SK-N-SH (cell line): Measurements from ENCODE around the gene HOXC6. TPM values are rescaled to one million over a fixed set of nuclear protein-coding genes. Genes with fewer than 3 reads are reported as not detected.

ENCODE experiments used
- CTCF ChIA-PET: fragments of 300-600, 350-600 bp; formaldehyde crosslinking; extraction: SDS; loops from one replicate; lab custom pipeline; 2021; lab: Yijun Ruan, JAX
- POLR2A ChIA-PET: fragments of 350-600 bp; sonication (Branson Sonifier 250); formaldehyde crosslinking; extraction: SDS; loops from one replicate; lab custom pipeline; 2020; ENCODE audit warnings: antibody characterized with exemption, inconsistent platforms; lab: Yijun Ruan, JAX
- DNase-seq: peaks from one replicate; pipeline ENCODE4 v3.0.0; 2012
- H2AFZ ChIP-seq: fragments of 200-600 bp; sonication (generic); 2 replicates; pipeline ENCODE4 v1.8.1; 2016; ENCODE audit warnings: antibody characterized with exemption, mild to moderate bottlenecking, low read depth
- H3F3A ChIP-seq: fragments of 200-600 bp; sonication (generic); replicated peaks from 2 replicates; pipeline ENCODE3; 2016; ENCODE audit warnings: antibody characterized with exemption, mild to moderate bottlenecking; ENCODE audit not compliant: insufficient read depth
- H3K27ac ChIP-seq, 2 experiments: fragments of 200-500 bp in 1 of 2; fragments of 200-600 bp in 1 of 2; sonication (Bioruptor generic) in 1 of 2; sonication (generic), shearing (Covaris generic) in 1 of 2; 2 replicates each; pipeline versions ENCODE4 v1.5.1 to v1.6.1; 2014 to 2016; ENCODE audit warnings: low read depth in 2 of 2, inconsistent platforms in 1 of 2, low read length in 1 of 2, mild to moderate bottlenecking in 1 of 2, mixed read lengths in 1 of 2
- H3K27me3 ChIP-seq: fragments of 200-600 bp; sonication (generic), shearing (Covaris generic); 2 replicates; pipeline ENCODE4 v1.6.1; 2016; ENCODE audit warnings: mixed run types; ENCODE audit not compliant: insufficient read depth
- H3K36me3 ChIP-seq, 2 experiments: fragments of 200-500 bp in 1 of 2; fragments of 200-600 bp in 1 of 2; sonication (Bioruptor generic) in 1 of 2; sonication (generic) in 1 of 2; replicated peaks in 1 of 2; 2 replicates each; pipeline versions ENCODE3 to v1.5.1; 2014 to 2016; ENCODE audit warnings: low read length in 1 of 2, mild to moderate bottlenecking in 1 of 2; ENCODE audit not compliant: insufficient read depth in 2 of 2, control insufficient read depth in 1 of 2
- H3K4me1 ChIP-seq, 2 experiments: fragments of 200-500 bp in 1 of 2; fragments of 200-600 bp in 1 of 2; sonication (Bioruptor generic) in 1 of 2; sonication (generic), shearing (Covaris generic) in 1 of 2; 2 replicates each; pipeline versions ENCODE4 v1.5.1 to v1.6.1; 2014 to 2016; ENCODE audit warnings: low read depth in 1 of 2, low read length in 1 of 2, mixed run types in 1 of 2; ENCODE audit not compliant: insufficient read depth in 2 of 2, control insufficient read depth in 1 of 2
- H3K4me2 ChIP-seq: fragments of 200-600 bp; sonication (generic), shearing (Covaris generic); 2 replicates; pipeline ENCODE4 v1.6.1; 2017; ENCODE audit warnings: mixed run types
- H3K4me3 ChIP-seq, 2 experiments: fragments of 200-500 bp in 1 of 2; fragments of 200-600 bp in 1 of 2; sonication (Bioruptor generic) in 1 of 2; sonication (generic), shearing (Covaris generic) in 1 of 2; 2 replicates each; pipeline versions ENCODE4 v1.5.1 to v1.8.1; 2014 to 2016; ENCODE audit warnings: low read depth in 2 of 2, inconsistent platforms in 1 of 2, low read length in 1 of 2, mild to moderate bottlenecking in 1 of 2, mixed read lengths in 1 of 2, moderate library complexity in 1 of 2
- H3K79me2 ChIP-seq: fragments of 200-600 bp; sonication (generic); 2 replicates; pipeline ENCODE4 v1.8.1; 2017; ENCODE audit warnings: mild to moderate bottlenecking; ENCODE audit not compliant: insufficient read depth
- H3K9ac ChIP-seq: fragments of 200-600 bp; sonication (generic); 2 replicates; pipeline ENCODE4 v1.6.1; 2017; ENCODE audit warnings: mixed run types
- H3K9me2 ChIP-seq: fragments of 200-600 bp; sonication (generic); 2 replicates; pipeline ENCODE4 v1.6.1; 2017; ENCODE audit warnings: mixed run types
- H3K9me3 ChIP-seq: fragments of 200-600 bp; sonication (generic); 2 replicates; pipeline ENCODE4 v1.6.1; 2017; ENCODE audit warnings: mixed run types, mild to moderate bottlenecking, moderate library complexity
- H4K20me1 ChIP-seq: fragments of 200-600 bp; sonication (generic); 2 replicates; pipeline ENCODE4 v1.6.1; 2017; ENCODE audit warnings: mild to moderate bottlenecking, mixed run types; ENCODE audit not compliant: insufficient read depth
- FOSL2 ChIP-seq: IDR thresholded peaks from 2 replicates; pipeline ENCODE4 v1.4.0; 2012; ENCODE audit warnings: low read depth, mild to moderate bottlenecking, moderate library complexity, borderline replicate concordance
- FOXJ3 ChIP-seq: sonication (generic); formaldehyde crosslinking; IDR thresholded peaks from 2 replicates; pipeline ENCODE4 v1.5.1; 2020; ENCODE audit warnings: mild to moderate bottlenecking, missing genetic modification reagents
- GABPA ChIP-seq: IDR thresholded peaks from 2 replicates; pipeline ENCODE4 v1.4.0; 2012; ENCODE audit warnings: low read depth, mild to moderate bottlenecking
- GATA2 ChIP-seq: sonication (generic); formaldehyde crosslinking; IDR thresholded peaks from 2 replicates; pipeline ENCODE4 v1.5.0; 2020; ENCODE audit warnings: mild to moderate bottlenecking, missing genetic modification reagents
- IRF3 ChIP-seq: fragments of 150-350 bp; IDR thresholded peaks from 2 replicates; pipeline ENCODE4 v1.6.1; 2016; ENCODE audit warnings: mild to moderate bottlenecking, low read depth, low read length
- JUND ChIP-seq: IDR thresholded peaks from 2 replicates; pipeline ENCODE4 v1.4.0; 2012
- MXI1 ChIP-seq: IDR thresholded peaks from 2 replicates; pipeline ENCODE4 v1.6.1; 2012; ENCODE audit warnings: mild to moderate bottlenecking, low read depth, low read length, improper control_type of control experiment
- RFX5 ChIP-seq: IDR thresholded peaks from 2 replicates; pipeline ENCODE4 v1.6.1; 2012; ENCODE audit warnings: mild to moderate bottlenecking, improper control_type of control experiment, low read length
- RXRA ChIP-seq: IDR thresholded peaks from 2 replicates; pipeline ENCODE4 v1.4.0; 2012; ENCODE audit warnings: low read depth, mild to moderate bottlenecking, borderline replicate concordance
- SIN3A ChIP-seq: IDR thresholded peaks from 2 replicates; pipeline ENCODE4 v1.6.1; 2012; ENCODE audit warnings: low read depth, mild to moderate bottlenecking, low read length, moderate library complexity, borderline replicate concordance
- USF1 ChIP-seq: IDR thresholded peaks from 2 replicates; pipeline ENCODE4 v1.4.0; 2012; ENCODE audit warnings: low read depth, borderline replicate concordance
- WGBS: methylation state at CpG from one replicate; pipeline ENCODE4 v1.1.6; 2017; ENCODE audit warnings: low lambda C conversion rate; 5-methylcytosine and 5-hydroxymethylcytosine counted together
- polyA plus RNA-seq, 3 experiments: library from polyadenylated mRNA; depleted of rRNA; stranded (reverse); fragments of >200 nt; gene quantifications; 2 replicates each; pipeline ENCODE4 v1.2.3, GENCODE V29; 2012
- TF ChIP-seq, protein P1 (sequence below): fragments of 200-600 bp; sonication (generic); IDR thresholded peaks from 2 replicates; pipeline ENCODE4 v1.6.1; 2017; ENCODE audit warnings: antibody characterized with exemption, mild to moderate bottlenecking, moderate library complexity
- TF ChIP-seq, protein P2 (sequence below): IDR thresholded peaks from 2 replicates; pipeline ENCODE4 v1.6.1; 2012; ENCODE audit warnings: mild to moderate bottlenecking, low read depth, low read length, moderate library complexity
- TF ChIP-seq, protein P3 (sequence below): IDR thresholded peaks from 2 replicates; pipeline ENCODE4 v1.4.0; 2012; ENCODE audit warnings: low read depth, borderline replicate concordance

Gene HOXC6
- polyA plus RNA-seq, 1 of the 3 experiments (the other 2 are of a cell fraction), result 9.1 TPM

DNA sequence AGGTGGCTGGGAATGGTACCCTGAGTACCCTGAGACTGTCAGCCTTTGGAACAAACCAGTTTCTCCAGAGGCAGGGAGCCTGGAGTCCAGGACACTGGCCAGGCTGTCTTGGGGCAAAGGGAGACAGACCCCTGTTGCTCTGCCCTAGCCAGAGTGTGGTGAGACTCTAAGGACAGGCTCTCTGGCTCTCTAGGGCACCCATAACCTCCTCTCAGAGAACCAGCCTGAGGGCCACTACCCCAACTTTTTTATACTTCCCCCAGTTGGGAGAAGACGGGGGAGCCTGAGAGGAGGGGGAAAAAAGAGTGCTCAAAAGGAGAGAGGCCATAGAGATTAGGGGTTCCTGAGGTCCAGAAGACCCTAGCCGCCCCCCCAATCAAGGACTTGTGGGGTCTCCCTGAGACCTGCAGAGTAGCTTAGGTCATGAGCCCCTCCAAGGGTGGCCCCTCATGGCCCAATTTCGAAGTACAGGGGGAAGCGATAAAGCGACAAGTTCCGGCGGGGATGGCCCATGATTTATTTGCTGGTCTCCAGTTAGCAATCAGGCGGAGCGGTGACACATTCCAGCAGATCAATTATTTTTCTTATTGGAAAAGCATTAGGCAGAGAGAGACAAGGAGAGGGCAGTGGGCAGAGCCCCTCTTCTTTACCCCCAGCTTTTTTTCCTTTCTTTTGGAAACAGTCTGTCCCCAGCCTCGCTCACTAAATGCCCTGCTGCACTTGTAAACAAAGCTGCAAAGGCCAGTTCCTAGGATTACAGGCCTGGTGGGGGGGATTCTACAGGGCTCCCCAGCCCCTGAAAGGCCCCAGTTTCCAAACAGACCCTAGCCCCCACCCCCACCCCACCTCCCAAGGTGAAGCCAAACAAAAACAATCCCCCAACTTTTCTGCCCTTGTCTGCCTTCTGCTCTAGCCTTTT is 17.9 kb upstream of the HOXC6 start (continued):
- TF ChIP-seq MXI1 (no peak), GATA2 (CRISPR knock-in tag) (no peak)

DNA sequence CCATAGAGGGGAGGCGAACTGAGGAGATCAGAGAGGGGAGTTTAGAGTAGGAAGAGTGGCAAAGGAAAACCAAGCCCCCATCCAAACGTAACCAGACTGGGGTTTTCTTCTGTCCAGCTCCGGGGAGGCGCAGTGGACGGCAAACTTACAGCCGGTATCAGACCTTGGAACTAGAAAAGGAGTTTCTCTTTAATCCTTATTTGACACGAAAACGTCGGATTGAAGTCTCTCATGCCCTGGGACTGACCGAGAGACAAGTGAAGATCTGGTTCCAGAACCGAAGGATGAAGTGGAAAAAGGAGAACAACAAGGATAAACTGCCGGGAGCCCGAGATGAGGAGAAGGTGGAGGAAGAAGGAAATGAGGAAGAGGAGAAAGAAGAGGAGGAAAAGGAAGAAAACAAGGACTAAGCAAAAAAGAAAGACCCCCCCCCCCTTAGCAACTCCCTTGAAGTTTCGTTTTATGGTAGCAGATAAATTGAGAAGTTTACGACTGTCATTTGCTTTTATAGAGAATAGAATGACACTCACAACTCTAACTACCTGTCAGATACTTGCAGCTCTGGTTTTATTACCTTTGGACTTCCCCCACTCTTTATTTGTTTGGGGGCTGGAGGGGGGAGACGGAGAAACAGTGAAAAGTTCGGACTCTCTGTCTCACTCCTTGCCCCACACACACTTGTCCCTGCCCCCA is 17.1 kb upstream of the HOXC6 start:
- H3K36me3 ChIP-seq, result no peaks in the 10 kb centered on the region
- H3K27me3 ChIP-seq, result no peaks in the 10 kb centered on the region
- H3K4me3 ChIP-seq, result no peak overlapping the region
- ChIA-PET CTCF (interaction anchor here (0.6 to 24.5 kb wide), 8 partner anchors 11 to 388 kb away, joined by 3 to 568 read pairs (median 3); partner anchors contain the start of genes HOXC5, HOXC6, HOXC9 and SMUG1), POLR2A (interaction anchor here (1.1 kb wide), 1 partner anchor 185 kb away, joined by 3 read pairs; no protein-coding TSS in a partner anchor)
- H3K4me1 ChIP-seq, result peaks cover 0 to 19% of the 10 kb centered on the region in 2 experiments; a peak in 1 of 4 replicates
- no peaks in the 10 kb centered on the region for H3K9me3 ChIP-seq
- WGBS, result 80% methylated on average over 17 of the region's 17 CpGs
- H3K27ac ChIP-seq, result no peak overlapping the region
- H3F3A ChIP-seq, result peaks cover 8% of the 10 kb centered on the region
- no peak for DNase-seq
- no peaks in the 10 kb centered on the region for H3K79me2 ChIP-seq
- TF ChIP-seq FOXJ3 (CRISPR knock-in tag) (no peak), RXRA (no peak), USF1 (no peak), RFX5 (no peak), JUND (no peak), IRF3 (no peak), MXI1 (no peak), GABPA (no peak), SIN3A (no peak), GATA2 (CRISPR knock-in tag) (no peak), FOSL2 (no peak)
- TF ChIP-seq, protein P1, sequence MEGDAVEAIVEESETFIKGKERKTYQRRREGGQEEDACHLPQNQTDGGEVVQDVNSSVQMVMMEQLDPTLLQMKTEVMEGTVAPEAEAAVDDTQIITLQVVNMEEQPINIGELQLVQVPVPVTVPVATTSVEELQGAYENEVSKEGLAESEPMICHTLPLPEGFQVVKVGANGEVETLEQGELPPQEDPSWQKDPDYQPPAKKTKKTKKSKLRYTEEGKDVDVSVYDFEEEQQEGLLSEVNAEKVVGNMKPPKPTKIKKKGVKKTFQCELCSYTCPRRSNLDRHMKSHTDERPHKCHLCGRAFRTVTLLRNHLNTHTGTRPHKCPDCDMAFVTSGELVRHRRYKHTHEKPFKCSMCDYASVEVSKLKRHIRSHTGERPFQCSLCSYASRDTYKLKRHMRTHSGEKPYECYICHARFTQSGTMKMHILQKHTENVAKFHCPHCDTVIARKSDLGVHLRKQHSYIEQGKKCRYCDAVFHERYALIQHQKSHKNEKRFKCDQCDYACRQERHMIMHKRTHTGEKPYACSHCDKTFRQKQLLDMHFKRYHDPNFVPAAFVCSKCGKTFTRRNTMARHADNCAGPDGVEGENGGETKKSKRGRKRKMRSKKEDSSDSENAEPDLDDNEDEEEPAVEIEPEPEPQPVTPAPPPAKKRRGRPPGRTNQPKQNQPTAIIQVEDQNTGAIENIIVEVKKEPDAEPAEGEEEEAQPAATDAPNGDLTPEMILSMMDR, result no peak
- TF ChIP-seq, protein P2, sequence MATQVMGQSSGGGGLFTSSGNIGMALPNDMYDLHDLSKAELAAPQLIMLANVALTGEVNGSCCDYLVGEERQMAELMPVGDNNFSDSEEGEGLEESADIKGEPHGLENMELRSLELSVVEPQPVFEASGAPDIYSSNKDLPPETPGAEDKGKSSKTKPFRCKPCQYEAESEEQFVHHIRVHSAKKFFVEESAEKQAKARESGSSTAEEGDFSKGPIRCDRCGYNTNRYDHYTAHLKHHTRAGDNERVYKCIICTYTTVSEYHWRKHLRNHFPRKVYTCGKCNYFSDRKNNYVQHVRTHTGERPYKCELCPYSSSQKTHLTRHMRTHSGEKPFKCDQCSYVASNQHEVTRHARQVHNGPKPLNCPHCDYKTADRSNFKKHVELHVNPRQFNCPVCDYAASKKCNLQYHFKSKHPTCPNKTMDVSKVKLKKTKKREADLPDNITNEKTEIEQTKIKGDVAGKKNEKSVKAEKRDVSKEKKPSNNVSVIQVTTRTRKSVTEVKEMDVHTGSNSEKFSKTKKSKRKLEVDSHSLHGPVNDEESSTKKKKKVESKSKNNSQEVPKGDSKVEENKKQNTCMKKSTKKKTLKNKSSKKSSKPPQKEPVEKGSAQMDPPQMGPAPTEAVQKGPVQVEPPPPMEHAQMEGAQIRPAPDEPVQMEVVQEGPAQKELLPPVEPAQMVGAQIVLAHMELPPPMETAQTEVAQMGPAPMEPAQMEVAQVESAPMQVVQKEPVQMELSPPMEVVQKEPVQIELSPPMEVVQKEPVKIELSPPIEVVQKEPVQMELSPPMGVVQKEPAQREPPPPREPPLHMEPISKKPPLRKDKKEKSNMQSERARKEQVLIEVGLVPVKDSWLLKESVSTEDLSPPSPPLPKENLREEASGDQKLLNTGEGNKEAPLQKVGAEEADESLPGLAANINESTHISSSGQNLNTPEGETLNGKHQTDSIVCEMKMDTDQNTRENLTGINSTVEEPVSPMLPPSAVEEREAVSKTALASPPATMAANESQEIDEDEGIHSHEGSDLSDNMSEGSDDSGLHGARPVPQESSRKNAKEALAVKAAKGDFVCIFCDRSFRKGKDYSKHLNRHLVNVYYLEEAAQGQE, result no peak
- TF ChIP-seq, protein P3, sequence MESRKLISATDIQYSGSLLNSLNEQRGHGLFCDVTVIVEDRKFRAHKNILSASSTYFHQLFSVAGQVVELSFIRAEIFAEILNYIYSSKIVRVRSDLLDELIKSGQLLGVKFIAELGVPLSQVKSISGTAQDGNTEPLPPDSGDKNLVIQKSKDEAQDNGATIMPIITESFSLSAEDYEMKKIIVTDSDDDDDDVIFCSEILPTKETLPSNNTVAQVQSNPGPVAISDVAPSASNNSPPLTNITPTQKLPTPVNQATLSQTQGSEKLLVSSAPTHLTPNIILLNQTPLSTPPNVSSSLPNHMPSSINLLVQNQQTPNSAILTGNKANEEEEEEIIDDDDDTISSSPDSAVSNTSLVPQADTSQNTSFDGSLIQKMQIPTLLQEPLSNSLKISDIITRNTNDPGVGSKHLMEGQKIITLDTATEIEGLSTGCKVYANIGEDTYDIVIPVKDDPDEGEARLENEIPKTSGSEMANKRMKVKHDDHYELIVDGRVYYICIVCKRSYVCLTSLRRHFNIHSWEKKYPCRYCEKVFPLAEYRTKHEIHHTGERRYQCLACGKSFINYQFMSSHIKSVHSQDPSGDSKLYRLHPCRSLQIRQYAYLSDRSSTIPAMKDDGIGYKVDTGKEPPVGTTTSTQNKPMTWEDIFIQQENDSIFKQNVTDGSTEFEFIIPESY, result no peak
- TF ChIP-seq, all 33 proteins: peak for 0
- Histone ChIP-seq H3K9me2 (no peaks in the 10 kb centered on the region), H4K20me1 (no peaks in the 10 kb centered on the region), H2AFZ (no peak overlapping the region), H3K4me2 (no peak overlapping the region), H3K9ac (no peak overlapping the region)
